Measurements from ENCODE around the gene HDAC1.
A peak's percentile ranks its signal among the peaks of the same experiment; 100 is the strongest.
"Not testable (repeated sequence)": the region's sequence is repeated elsewhere in the genome, so short reads cannot be mapped to it uniquely, and the experiment has no call there.

The HDAC1 gene

DNA sequence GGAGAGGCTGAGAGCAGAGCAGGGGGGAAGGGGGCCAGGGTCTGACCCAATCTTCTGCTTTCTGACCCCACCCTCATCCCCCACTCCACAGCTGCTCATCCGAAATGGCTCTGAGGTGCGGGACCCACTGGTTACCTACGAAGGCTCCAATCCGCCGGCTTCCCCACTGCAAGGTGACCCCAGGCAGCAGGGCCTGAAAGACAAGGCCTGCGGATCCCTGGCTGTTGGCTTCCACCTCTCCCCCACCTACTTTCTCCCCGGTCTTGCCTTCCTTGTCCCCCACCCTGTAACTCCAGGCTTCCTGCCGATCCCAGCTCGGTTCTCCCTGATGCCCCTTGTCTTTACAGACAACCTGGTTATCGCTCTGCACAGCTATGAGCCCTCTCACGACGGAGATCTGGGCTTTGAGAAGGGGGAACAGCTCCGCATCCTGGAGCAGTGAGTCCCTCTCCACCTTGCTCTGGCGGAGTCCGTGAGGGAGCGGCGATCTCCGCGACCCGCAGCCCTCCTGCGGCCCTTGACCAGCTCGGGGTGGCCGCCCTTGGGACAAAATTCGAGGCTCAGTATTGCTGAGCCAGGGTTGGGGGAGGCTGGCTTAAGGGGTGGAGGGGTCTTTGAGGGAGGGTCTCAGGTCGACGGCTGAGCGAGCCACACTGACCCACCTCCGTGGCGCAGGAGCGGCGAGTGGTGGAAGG lies 17.1 kb upstream of the HDAC1 start:
- no peak for DNase-seq

DNA sequence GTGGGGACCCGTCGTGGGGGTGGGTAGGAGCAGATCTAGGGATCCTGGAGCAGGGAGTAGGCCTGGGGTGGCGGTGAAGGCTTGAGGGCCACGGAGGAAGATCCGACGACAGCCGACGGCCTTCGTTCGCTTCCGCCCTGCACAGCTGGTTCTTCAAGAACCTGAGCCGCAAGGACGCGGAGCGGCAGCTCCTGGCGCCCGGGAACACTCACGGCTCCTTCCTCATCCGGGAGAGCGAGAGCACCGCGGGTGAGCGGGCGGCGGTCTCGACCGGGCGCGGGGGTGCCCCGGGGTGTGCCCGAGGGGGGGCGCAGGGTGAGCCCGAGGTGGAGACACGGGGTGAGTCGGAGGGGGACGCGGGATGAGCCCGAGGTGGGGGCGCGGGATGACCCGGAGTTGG lies 16.5 kb upstream of the HDAC1 start:
- DNase-seq = peak; percentile 86

DNA sequence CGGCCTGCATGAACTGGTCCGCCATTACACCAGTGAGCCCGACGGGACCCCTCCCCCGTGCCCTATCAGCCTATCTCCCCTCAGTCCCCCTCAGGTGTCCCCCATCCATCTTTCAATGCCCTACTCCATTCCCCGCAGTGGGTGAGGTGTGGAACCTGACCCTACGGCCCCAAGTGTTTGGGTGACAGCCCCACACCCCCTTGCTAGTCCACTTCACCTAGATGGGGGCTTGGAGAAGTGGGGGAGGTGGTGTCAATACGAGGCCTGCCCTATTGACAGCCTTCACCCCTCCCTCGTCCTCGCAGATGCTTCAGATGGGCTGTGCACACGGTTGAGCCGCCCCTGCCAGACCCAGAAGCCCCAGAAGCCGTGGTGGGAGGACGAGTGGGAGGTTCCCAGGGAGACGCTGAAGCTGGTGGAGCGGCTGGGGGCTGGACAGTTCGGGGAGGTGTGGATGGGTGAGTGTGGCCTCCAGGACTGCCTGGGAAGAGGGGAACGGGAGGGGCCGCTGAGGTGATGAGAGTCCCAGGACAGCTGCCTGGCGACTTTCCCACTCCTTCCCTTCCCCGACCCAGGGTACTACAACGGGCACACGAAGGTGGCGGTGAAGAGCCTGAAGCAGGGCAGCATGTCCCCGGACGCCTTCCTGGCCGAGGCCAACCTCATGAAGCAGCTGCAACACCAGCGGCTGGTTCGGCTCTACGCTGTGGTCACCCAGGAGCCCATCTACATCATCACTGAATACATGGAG lies 15.7 kb upstream of the HDAC1 start:
- no peak for DNase-seq

DNA sequence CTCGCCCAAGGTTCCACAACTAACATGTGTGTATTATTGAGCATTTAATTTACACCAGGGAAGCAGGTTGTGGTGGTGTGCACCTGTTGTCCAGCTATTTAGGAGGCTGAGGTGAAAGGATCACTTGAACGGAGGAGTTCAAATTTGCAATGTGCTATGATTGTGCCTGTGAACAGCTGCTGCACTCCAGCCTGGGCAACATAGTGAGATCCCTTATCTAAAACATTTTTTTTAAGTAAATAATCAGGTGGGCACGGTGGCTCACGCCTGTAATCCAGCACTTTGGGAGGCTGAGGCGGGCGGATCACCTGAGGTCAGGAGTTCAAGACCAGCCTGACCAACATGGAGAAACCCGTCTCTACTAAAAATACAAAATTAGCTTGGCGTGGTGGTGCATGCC lies 7.1 kb upstream of the HDAC1 start:
- not testable (repeated sequence) for DNase-seq

DNA sequence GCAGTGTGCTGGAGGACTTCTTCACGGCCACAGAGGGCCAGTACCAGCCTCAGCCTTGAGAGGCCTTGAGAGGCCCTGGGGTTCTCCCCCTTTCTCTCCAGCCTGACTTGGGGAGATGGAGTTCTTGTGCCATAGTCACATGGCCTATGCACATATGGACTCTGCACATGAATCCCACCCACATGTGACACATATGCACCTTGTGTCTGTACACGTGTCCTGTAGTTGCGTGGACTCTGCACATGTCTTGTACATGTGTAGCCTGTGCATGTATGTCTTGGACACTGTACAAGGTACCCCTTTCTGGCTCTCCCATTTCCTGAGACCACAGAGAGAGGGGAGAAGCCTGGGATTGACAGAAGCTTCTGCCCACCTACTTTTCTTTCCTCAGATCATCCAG lies 6.2 kb upstream of the HDAC1 start:
- no peak for DNase-seq

DNA sequence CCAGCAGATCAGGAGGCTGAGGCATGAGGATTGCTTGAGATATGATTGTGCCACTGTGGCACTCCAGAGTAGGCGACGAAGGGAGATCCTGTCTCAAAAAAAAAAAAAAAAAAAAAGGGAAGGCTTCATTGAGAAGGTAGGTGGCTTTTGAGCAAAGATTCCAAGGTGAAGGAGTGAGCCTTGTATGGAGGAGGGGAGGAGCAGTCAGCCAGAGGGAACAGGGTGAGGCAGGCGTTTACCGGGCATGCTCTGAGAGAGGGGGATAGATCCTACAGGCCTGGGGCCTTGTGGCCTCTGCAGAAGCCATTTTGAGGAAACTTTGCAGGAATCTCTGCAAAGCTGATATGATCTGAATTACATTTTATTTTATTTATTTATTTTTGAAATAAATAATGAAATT lies 5.1 kb upstream of the HDAC1 start:
- DNase-seq = no peak

DNA sequence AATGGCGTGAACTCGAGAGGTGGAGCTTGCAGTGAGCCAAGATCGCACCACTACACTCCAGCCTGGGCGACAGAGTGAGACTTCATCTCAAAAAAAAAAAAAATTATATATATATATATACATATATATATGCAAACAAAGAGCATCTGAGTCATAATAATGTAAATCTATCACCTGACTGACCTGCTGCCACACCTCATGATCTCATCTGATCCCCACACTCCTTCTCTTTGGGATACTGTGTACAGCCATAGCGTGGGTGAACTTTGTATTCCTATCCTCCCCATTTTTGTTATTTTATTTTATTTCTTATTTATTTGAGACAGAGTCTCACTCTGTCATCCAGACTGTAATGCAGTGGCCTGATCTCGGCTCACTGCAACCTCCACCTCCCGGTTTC lies 2.6 kb upstream of the HDAC1 start:
- peak; percentile 72 for DNase-seq

DNA sequence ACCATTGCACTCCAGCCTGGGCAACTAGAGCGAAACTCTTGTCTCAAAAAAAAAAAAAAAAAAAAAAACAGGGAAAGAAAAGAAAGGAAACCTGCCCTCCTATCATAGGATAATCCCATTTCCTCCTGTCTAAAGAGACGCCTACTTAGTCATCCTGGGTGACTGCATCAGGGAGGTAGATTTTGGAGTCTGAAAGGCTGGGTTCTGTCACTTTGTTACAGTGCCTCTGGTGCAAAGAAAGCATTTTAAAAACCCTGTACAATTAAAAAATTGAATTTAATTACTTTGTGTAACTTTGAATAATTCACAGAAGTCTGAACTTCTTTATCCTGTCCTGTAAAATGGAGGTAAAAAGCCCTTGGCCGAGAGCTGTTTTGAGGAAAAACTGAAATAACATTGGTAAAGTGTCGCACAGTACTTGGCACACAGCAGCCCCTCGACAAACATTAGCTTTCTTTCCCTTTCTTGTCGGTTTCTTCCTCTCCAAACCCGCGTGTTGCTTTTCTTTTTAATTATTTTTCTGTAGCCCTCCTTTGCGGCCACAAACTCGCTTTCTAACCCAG lies 657 bp upstream of the HDAC1 start:
- peak; percentile 89 for DNase-seq

DNA sequence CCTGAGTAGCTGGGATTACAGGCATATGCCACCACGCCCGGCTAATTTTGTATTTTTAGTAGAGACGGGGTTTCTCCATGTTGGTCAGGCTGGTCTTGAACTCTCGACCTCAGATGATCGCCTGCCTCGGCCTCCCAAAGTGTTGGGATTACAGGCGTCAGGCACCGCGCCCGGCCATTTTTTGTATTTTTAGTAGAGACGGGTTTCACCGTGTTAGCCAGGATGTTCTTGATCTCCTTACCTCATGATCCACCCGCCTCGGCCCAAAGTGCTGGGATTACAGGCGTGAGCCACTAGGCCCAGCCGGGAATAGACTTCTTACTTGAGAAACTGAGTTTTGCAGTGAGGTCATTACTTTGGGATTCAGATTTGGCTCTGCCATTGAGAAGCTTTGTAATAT lies 6.3 kb downstream of the HDAC1 start:
- not testable (repeated sequence) for DNase-seq

DNA sequence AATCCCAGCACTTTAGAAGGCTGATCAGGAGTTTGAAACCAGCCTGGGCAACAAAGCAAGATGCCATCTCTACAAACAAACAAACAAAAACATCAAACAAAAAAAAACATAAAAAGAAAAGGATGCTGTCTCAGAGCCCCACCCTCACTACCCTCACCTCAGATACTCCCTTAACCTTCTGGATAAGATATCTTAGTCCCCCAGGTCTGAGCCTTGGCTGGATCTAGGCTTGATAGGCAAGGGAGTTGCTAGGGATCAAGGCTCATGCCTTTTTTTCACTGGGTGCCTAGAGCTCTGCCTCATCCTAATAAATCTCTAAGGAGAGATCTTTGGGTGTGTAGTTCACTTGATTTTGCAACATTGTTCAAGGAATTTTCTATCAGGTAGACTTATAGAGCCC lies 7.4 kb downstream of the HDAC1 start:
- DNase-seq = no peak

DNA sequence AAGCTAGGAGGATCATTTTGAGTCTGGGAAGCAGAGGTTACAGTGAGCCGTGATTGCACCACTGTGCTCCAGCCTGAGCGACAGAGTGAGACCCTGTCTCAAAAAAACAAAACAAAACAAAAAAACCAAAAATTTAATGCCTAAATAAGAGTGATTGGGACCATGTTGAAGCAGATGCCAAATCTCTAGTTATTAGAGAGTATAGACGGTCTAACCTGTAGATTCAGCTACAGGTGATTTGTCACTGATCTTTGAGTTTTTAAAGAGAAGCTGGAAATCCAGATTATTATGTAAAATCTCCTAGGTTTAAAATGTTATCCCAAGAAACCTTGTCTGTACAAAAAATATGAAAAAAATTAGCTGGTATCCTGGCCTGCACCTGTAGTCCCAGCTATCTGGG lies 11.5 kb downstream of the HDAC1 start:
- DNase-seq = no peak

DNA sequence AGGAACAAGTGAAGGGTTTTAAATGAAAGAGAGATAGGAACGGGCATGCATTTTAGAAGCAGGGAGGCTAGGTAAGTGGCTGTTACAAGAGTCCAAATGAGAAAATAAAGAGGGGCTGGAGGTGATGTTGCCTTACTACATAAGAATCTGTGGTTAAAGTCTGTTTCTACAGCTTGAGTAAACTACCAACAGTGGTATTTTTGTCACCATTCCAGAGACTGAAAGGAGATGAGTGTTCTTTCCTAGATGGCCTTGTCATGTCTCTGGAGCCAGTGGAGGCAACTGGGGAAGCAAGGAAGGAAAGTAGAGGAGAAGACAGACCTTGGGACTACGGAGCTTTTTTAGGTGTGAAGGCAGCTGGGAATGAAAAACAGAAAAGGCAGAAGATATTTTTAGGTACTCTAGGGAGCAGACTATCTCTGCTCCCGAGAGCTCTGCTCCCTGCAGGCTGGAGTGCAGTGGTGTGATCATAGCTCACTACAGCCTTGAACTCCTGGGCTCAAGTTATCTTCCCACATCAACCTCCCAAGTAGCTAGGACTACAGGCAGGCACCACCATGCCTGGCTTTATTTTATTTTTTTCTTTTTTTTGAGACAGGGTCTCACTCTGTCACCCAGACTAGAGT lies 12.2 kb downstream of the HDAC1 start:
- no peak for DNase-seq

DNA sequence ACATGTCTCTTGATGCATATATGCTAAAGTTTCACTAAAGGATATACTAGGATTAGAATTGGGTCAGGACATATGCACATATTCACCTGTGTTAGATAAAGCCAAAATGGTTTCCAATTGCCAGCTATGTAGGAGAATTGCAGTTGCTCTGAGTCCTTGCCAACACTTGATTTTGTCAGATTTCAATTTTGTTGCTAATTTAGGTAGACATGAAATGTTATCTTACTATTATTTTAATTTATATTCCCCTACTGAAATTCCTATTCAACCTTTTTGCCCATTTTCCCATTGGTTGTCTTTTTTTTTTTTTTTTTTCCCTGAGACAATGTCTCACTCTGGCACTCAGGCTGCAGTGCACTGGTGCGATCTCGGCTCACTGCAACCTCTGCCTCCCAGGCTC lies 13.4 kb downstream of the HDAC1 start:
- no peak for DNase-seq

DNA sequence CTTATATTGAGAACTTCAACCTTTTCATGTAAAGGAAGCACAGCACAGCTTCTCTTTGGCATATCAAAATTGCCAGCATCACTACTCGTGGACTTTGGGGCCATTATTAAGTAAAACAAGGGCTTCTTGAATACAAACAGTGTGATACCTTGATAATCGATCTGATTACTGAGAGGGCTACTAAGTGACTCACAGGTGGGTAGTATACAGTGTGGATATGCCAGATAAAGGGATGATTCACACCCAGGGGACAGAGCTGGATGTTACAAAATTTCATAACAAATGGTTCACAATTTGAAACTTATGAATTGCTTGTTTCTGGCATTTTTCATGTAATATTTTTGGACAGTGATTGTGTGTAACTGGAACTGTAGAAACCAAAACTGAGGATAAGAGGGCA lies 15.4 kb downstream of the HDAC1 start:
- DNase-seq = no peak

DNA sequence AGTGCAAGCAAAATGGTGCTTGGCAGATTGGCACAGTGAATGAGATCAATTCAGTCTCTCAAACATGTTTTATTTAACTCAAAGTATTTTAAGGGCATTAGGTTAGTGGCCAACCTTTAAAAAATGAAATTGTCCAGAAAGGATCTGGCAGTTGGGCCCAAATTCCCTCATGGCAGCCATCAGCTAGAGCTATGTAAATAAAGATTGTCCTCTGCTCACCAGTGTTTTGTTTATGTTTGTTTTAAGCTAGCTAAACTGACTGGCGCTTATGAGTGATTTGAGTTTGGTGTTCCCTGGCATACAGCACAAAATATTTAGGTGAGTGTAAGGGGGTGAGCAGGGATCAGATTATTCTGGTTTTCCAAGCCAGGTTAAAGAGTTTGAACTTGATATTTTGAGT lies 18.1 kb downstream of the HDAC1 start:
- DNase-seq = peak; percentile 24

DNA sequence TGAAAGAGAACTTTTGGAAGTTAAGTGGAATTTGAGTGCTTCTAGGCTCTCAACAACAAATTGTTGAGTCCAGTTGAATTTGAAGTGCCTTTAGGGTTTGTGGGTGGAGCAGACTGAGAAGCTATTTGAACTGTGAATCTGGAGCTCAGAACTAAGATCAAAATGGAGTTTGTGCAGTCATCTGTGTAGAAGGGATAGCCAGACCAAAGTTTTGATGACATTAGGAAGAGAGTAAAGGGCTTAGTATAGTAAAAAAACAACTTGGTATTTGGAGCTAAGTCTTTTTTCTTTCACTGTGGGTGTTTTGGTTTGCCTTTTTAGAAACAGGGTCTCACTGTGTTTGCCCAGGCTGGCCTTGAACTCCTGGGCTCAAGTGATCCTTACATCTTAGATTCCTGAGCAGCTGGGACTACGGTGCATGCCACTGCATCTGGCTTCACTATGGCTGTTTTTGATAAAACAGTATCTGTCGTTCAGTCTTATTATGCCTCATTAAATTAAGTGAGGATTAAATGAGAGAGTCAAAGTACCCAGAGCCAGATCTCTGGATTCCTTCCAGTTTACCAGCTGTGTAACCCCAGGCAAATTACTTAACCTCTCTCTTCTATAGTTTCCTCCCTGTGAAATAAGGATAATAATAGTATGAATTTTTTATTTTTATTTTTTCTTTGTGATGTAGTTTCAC lies 20.0 kb downstream of the HDAC1 start:
- no peak for DNase-seq

DNA sequence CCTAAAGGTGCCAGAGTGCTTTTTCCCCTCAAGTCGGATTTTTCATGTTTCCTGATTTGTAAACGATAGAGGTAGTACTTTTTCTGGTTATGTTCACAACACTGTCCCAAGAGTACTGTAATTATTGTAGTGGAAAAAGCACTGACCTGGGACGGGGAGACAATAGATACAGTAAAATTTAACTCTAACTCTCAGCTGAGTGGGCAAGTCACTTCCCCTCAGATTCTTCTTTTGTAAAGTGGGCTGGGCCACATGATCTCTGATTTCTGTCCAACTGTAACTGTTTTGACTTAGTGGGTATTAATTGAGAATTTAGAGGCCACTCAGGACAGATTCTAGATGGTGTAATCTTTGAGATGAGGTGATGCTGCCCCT lies 25.0 kb downstream of the HDAC1 start:
- DNase-seq = no peak

DNA sequence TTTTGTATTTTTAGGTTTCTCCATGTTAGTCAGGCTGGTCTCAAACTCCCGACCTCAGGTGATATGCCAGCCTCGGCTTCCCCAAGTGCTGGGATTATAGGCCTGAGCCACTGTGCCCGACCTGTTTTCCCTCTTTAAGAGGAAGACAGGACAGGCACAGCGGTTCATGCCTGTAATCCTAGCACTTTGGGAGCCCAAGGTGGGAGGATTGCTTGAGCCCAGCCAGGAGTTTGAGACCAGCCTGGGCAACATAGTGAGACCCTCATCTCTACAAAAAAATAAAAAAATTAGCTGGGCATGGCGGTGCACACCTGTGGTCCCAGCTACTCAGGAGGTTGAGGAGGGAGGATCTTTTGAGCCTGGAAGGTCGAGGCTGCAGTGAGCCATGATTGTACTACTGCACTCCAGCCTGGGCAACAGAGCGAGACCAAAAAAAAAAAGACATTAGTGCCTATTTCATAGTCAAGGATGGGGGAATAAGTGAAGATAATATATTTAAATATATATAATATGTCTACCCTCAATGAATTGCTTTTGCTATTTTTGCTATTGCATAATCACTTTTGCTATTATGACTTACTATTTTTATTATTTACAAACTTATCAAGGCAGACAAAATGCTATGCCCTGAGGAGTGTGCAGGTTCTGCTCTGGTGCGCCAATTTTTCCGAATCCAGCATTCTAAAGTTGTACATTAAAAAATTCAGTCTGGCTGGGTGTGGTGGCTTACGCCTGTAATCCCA lies 26.4 kb downstream of the HDAC1 start:
- no peak for DNase-seq

DNA sequence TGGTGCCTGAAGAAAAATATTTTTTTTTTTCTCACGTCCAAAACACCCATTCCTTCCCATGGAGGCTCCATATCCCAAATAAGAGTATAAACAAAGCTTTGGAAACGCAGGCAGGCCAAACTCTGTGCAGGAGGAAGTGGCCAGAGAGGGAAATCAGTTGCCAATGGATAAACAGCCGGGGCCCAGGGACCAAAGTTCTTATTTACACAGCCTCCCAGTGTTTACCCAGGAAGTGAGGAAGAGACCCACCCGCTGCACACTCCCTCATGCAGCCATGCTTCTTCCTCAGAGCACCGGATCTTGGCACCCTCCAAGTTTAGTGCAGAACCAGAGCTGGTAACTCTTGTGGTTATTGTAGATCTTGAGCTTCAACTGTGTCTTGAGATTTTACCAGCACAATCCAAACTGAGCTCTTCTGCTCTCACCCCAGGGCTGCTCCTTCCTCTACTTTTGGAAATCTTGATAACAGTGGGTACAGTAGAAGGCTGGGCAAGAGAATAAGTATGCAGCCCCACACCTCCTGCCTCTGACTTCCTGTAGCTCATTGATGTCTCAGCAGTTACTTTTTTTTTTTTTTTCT lies 29.9 kb downstream of the HDAC1 start:
- peak; percentile 87 for DNase-seq

DNA sequence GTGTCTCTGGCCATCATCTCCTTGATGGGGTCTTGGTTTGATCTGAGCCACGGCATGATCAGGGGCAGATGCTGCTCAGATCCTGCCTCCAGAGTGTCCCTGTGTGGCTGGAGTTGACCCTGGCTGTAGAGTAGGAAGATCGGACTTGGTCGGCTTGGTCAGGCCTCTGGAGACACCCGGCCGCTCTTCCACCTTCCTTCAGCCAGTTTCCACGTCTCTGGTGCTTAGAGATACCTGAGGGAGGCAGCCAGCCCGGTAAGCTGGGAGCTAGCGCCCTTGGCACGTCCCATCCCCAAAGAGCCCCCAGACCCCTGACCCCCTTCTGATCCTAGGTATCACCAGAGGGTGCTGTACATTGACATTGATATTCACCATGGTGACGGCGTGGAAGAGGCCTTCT lies 35.3 kb downstream of the HDAC1 start:
- DNase-seq = no peak

DNA sequence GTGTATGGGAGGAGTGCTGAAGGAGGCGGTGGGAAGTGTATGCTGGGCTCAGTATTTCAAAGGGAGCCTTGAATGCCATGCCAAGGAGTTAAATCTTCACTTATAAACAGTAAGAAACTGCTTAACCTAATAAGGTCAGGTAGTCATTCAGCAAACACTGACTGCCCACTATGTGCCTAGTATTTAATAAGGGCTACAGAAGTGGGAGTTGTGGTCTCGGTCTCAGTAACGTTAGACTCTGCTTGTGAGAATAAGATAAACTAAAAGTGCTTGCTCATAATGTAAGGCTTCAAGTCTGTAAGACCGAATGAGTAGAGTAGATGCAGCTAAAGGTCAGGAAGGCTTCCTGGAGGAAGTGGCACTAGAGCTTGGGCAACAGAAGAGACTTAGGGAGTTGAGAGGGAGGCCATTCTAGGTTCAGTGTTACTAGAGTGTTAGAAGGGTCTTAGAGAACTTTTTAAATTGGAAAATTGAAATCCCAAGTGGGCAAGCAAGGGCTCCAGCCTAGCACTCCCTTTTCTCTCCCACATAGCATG lies 38.1 kb downstream of the HDAC1 start:
- DNase-seq = no peak

DNA sequence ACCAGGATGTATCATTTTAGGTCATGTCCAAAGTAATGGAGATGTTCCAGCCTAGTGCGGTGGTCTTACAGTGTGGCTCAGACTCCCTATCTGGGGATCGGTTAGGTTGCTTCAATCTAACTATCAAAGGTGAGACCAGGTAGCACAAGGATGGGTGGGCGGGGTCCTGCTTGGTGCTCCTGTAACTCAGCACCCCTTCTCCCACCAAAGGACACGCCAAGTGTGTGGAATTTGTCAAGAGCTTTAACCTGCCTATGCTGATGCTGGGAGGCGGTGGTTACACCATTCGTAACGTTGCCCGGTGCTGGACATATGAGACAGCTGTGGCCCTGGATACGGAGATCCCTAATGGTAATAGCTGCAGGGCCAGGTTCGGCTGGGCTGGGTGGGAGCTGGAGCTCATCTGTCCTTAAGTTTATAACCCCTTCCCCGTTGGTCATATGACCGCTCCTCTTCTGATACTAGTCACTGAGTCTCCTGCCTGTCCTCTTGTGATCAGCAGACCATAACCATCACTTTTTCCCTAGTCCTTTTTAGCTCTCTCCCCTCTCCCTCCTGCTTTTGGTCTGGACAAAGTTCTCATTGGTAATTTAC lies 38.8 kb downstream of the HDAC1 start:
- no peak for DNase-seq
